Stimulated activated CD8-positive, alpha-beta memory T cell treated with anti-CD3 and anti-CD28 coated beads, Interleukin-15, amount 100 ng/mL, for 48 hours (primary cell): ENCODE measurements around the gene MAGEA8.
"Not testable (repeated sequence)": the region's sequence is repeated elsewhere in the genome, so short reads cannot be mapped to it uniquely, and the experiment has no call there.

Source experiments
- DNase-seq, 2 donors: peaks; one replicate each; pipeline ENCODE4 v3.0.0-alpha.2; 2020; ENCODE audit warnings: low read depth in 2 of 2

MAGEA8 gene, protein sequence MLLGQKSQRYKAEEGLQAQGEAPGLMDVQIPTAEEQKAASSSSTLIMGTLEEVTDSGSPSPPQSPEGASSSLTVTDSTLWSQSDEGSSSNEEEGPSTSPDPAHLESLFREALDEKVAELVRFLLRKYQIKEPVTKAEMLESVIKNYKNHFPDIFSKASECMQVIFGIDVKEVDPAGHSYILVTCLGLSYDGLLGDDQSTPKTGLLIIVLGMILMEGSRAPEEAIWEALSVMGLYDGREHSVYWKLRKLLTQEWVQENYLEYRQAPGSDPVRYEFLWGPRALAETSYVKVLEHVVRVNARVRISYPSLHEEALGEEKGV

DNA sequence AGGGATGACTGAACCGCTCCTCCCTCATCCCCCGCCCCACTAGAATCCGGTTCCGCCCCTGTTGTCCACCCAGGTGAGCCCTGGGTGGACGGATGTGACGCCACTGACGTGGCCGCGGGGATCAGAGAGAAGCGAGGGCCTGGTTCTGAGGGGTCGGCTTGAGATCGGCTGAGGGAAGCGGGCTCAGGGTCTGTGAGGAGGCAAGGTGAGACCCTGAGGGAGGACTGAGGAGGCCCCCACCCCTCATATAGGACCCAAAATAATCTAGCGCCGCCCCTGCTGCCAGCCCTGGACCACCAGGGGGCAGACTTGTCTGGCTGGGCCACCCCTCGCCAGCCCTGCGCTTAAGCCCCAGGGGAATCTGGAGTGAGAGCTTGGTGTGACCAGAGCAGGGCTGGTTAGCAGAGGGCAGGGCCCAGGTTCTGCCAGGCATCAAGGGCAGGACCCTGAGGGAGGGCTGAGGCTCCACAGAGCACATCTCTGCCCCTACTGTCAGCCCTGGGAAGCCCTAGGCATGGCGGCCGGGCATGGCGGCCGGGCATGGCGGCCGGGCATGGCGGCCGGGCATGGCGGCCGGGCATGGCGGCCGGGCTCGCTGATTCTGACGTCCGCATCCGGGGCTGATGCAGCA is at the start of gene MAGEA8:
Gene MAGEA8, plus strand, starts transcription at position 103 of the 631 bp plus-strand sequence. CDS start 3,090 bp downstream, outside the sequence.
- peak in 1 of 2 donors; percentile 27 for DNase-seq

- no peak for DNase-seq
Measured at GRCh38 chrX:149831473-149831872, 49.5 kb upstream of the MAGEA8 start.

DNA sequence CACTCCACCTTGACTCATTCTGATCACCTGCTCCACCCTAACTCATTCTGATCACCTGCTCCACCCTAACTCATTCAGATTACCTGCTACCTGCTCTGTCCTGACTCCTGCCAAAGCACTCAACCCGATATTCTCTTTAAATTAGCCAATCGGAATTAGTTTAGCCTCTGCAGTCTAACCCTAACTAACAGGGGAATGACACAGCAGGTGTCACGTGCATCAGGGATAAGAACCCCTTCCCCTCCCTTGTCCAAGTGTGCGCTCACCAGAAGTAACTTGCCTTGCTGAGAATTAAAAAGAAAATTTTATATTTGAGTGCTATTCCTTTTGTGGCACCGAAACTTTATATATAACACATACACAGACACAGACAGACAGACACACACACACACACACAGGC is 44.3 kb upstream of the MAGEA8 start:
- not testable (repeated sequence) for DNase-seq

DNA sequence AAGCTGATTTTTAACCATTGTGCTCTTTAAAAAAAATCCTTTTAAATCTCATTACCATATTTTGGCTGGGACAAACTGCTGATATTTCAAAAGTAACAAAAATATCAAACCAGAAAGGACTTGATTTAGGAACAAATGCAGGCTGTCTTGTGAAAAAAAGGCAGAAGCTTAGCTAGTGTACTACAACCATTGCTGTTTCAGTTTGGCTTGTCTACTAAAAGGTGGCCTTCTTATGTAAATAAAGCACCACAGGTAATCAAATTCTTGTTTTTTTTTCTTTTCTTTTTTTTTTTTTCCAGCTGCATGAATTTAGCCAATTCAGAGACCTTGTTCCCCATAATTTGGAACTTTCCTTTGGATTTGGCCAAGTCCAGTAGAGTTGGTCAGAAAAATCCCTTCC is 43.8 kb upstream of the MAGEA8 start:
- DNase-seq = no peak

DNA sequence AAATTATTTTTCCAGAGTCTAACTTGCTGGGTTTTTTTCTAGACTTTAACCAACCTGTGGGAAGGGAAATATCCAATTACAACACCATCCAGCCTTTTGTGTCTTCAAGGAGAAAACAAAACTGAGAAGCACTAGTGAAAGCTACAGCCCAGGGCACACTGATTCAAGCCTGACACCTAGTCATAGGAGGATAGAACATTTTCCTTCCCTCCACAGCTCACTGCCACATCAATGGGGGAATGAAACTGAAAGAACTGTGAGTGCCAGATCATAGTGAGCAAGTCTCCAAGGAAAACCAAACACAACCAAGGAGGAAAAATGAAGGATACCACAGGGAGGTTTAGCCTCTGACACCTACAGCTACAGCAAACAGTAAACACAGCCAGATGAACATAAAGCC is 43.3 kb upstream of the MAGEA8 start:
- no peak for DNase-seq

DNA sequence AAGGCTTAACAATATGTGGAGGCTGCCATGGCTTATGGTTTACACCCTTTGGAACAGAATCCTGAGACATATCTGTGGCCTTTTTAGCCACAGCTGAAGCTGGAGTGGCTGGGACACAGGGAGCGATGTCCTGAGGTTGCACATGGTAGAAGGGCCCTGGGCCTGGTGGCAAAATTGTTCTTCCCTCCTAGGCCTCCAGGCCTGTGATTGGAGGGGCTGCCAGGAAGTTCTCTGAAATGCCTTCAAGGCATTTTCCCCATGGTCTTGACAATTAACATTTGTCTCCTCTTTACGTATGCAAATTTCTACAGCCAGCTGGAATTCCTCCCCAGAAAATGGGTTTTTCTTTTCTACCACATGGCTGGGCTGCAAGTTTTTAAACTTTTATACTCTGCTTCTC is 39.1 kb upstream of the MAGEA8 start:
- no peak for DNase-seq

GRCh38 chrX:149845385-149845784 is 35.6 kb upstream of the MAGEA8 start:
- DNase-seq = no peak

- no peak for DNase-seq
Measured at GRCh38 chrX:149846789-149847188, 34.2 kb upstream of the MAGEA8 start.

- no peak for DNase-seq
Measured at GRCh38 chrX:149848855-149849254, 32.1 kb upstream of the MAGEA8 start.

- no peak for DNase-seq
Measured at GRCh38 chrX:149849787-149850186, 31.2 kb upstream of the MAGEA8 start.

GRCh38 chrX:149851864-149852263 is 29.1 kb upstream of the MAGEA8 start:
- no peak for DNase-seq

DNA sequence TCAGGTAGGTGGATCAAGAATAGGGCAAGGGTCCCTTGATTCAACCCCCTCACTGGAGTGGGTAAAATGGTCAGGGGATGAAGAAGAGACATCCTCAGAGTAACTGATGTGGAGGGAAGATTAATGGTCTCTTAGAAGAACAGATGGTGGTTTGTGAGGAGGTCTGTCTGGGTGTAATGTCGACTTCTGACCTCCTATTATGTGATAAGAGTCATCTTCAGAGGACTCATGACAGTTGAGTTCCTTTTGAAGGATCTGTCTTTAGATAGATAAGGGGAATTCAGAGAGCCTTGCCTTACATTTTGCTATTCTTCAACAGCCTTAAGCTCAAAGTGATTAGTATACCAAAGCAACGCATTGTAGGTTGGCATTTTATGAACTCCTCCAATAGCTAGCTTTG is 27.1 kb upstream of the MAGEA8 start:
- DNase-seq = no peak

DNA sequence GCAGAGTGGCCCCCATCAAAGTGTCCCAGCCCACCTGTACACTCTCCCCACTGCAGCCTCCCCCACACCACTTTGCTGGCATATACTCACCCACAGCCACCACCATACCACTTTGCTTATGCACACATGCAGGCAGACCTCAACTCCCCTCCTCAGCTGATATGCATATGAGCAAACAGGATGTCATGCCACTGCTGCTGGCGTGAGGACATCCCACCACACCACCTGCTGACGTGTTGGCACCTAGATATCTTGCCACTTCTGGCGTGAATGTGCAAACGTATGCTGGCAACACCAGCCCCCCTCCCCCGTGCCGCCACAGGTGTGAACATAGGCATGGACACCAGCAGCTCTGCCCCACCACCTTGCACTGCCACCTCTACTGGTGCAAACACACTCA is 22.4 kb upstream of the MAGEA8 start:
- no peak for DNase-seq

- DNase-seq = no peak
Measured at GRCh38 chrX:149860445-149860844, 20.5 kb upstream of the MAGEA8 start.

- no peak for DNase-seq
Measured at GRCh38 chrX:149865390-149865789, 15.6 kb upstream of the MAGEA8 start.

GRCh38 chrX:149867488-149867887 is 13.5 kb upstream of the MAGEA8 start:
- no peak for DNase-seq

GRCh38 chrX:149870840-149871239 is 10.1 kb upstream of the MAGEA8 start:
- DNase-seq = no peak

DNA sequence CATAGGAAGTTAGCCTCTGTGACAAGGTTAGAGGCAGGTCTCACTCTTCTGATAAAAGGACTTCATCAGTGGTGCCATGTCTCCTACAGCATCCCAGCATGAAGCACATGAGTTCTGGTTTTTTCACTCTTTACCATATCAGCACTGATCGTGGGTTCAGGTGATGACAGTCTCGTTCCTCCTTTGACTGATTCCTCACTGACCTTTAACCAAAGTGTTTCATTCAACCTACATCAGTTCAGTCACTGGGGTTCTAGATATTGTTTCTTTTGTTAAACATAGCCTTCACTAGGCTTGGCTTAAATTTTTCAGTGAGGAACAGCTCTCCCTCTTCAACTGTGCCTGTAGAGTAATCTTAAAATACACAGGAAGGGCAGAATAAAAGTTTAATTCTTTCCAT is 9.6 kb upstream of the MAGEA8 start:
- DNase-seq = no peak

DNA sequence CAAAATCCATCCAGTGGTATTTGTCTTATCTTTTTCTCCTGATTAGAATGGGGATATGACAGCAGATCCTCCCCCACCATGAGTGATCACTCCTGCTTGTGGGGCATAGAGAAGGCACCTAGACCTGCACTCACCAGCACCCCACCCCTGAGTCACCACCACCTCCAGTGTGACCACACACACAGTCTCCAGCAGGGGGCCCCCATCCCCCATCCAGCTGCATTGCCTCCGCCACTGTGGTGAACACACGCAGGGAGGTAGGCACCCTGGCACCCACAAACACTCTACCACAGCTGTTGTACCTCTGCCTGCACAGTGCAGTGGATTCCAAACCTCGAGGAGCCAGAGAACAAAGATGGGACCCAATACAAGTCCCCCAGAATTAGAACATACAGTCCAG is 9.0 kb upstream of the MAGEA8 start:
- DNase-seq = peak; percentile 58 to 70

- no peak for DNase-seq
Measured at GRCh38 chrX:149877157-149877556, 3.8 kb upstream of the MAGEA8 start.

- DNase-seq = no peak
Measured at GRCh38 chrX:149877636-149878035, 3.3 kb upstream of the MAGEA8 start.

DNA sequence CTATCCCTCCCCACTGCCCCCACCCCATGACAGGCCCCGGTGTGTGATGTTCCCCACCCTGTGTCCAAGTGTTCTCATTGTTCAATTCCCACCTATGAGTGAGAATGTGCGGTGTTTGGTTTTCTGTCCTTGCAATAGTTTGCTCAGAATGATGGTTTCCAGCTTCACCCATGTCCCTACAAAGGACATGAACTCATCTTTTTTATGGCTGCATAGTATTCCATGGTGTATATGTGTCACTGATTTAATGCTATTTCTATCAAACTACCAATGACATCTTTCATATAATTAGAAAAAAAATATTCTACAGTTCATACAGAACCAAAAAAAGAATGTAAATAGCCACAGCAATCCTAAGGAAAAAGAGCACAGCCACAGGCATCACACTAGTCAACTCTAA is 9.8 kb downstream of the MAGEA8 start:
- not testable (repeated sequence) for DNase-seq

DNA sequence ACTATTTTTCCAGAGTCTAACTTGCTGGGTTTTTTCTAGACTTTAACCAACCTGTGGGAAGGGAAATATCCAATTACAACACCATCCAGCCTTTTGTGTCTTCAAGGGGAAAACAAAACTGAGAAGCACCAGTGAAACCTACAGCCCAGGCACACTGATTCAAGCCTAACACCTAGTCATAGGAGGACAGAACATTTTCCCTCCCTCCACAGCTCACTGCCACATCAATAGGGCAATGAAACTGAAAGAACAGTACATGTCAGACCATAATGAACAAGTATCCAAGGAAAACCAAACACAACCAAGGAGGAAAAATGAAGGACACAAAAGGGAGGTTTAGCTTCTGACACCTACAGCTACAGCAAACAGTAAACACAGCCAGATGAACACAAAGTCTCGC is 17.6 kb downstream of the MAGEA8 start:
- DNase-seq = no peak
